Measurements from ENCODE around the gene CRACDL.

Gene CRACDL

DNA sequence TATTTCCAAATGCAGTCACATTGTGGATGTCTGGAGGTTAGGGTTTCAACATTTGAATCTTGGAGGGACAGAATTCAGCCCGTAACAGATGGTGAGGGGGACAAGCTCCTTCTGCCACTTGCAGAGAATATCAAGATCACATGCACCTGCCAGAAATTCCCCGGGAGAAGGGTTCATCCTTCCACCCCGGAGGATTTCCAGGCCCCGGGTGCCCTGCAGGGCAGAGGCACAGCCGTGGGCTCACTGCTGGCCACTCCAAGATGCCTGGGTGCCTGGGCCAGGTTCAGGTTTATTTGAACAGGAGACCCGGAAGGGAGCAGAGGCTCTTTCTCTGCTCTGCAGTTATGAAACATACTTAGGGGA lies 166.9 kb downstream of the CRACDL start:
- Histone ChIP-seq H3K36me3 (ENCODE audit: low read length) (no peaks in the 10 kb centered on the region), H3K9ac (ENCODE audit: low read length) (no peak overlapping the region), H3F3A (ENCODE audit: insufficient read depth) (no peaks in the 10 kb centered on the region), H3K27ac (ENCODE audit: low read depth, low read length) (no peak overlapping the region), H2AFZ (ENCODE audit: low read depth, low read length, severe bottlenecking) (no peak overlapping the region), H3K4me2 (ENCODE audit: low read depth, low read length, poor library complexity, severe bottlenecking) (no peak overlapping the region), H3K9me3 (ENCODE audit: insufficient read depth, low read length) (no peaks in the 10 kb centered on the region), H3K79me2 (ENCODE audit: insufficient read depth, low read length) (no peaks in the 10 kb centered on the region), H3K27me3 (ENCODE audit: low read length) (no peaks in the 10 kb centered on the region), H3K9me2 (replicated peaks; ENCODE audit: insufficient read depth, low read length) (no peaks in the 10 kb centered on the region), H4K20me1 (ENCODE audit: low read depth, low read length) (no peaks in the 10 kb centered on the region), H3K4me3 (ENCODE audit: insufficient read depth, low read length, poor library complexity, severe bottlenecking) (no peak overlapping the region)
- no peak for TF ChIP-seq EZH2phosphoT487 (conservative IDR thresholded peaks at IDR 0.05; ENCODE audit: low read length)
- TF ChIP-seq, protein P1, sequence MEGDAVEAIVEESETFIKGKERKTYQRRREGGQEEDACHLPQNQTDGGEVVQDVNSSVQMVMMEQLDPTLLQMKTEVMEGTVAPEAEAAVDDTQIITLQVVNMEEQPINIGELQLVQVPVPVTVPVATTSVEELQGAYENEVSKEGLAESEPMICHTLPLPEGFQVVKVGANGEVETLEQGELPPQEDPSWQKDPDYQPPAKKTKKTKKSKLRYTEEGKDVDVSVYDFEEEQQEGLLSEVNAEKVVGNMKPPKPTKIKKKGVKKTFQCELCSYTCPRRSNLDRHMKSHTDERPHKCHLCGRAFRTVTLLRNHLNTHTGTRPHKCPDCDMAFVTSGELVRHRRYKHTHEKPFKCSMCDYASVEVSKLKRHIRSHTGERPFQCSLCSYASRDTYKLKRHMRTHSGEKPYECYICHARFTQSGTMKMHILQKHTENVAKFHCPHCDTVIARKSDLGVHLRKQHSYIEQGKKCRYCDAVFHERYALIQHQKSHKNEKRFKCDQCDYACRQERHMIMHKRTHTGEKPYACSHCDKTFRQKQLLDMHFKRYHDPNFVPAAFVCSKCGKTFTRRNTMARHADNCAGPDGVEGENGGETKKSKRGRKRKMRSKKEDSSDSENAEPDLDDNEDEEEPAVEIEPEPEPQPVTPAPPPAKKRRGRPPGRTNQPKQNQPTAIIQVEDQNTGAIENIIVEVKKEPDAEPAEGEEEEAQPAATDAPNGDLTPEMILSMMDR (IDR thresholded peaks at IDR 0.05; ENCODE audit: insufficient read depth, low read length, poor library complexity, severe bottlenecking): no peak

DNA sequence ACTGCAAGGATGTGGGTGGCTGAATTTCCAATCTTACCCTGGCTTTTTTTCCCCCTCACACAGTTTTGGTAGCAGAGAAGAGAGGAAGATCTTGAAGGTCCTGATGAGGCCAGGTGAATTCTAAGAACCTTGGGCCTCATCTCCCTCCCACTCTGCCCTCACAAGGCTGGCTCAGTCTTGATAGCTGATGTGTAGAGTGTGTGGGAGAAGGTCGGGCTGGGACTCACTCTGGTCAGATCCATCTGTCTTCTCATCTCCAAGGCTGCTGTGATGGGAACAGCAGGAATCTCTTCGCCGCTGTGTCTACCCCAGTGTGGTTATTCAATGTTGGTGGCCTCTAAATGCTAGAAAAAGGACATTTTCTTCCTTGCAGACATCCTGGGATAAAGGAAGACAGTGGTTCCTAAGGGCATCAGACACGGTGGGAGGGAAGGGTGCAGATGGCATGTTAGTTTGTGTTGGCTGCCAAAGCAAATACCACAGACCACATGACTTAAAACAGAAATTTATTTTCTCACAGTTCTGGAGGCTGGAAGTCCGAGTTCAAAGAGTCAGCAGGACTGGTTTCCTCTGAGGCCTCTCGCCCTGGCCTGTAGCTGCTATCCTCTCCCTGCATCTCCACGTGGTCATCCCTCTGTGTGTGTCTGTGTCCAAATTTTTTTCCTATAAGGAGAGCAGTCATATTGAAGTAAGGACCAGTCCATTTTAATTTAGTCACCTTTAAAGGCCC lies 167.5 kb downstream of the CRACDL start:
- Histone ChIP-seq H3K9ac (ENCODE audit: low read length) (no peak overlapping the region), H3F3A (ENCODE audit: insufficient read depth) (no peaks in the 10 kb centered on the region), H3K9me2 (replicated peaks; ENCODE audit: insufficient read depth, low read length) (no peaks in the 10 kb centered on the region), H4K20me1 (ENCODE audit: low read depth, low read length) (no peaks in the 10 kb centered on the region), H3K79me2 (ENCODE audit: insufficient read depth, low read length) (no peaks in the 10 kb centered on the region), H3K4me3 (ENCODE audit: insufficient read depth, low read length, poor library complexity, severe bottlenecking) (no peak overlapping the region), H3K27me3 (ENCODE audit: low read length) (no peaks in the 10 kb centered on the region), H2AFZ (ENCODE audit: low read depth, low read length, severe bottlenecking) (no peak overlapping the region), H3K27ac (ENCODE audit: low read depth, low read length) (no peak overlapping the region), H3K9me3 (ENCODE audit: insufficient read depth, low read length) (no peaks in the 10 kb centered on the region), H3K4me2 (ENCODE audit: low read depth, low read length, poor library complexity, severe bottlenecking) (no peak overlapping the region), H3K36me3 (ENCODE audit: low read length) (no peaks in the 10 kb centered on the region)
- TF ChIP-seq, protein P1 (IDR thresholded peaks at IDR 0.05; ENCODE audit: insufficient read depth, low read length, poor library complexity, severe bottlenecking): no peak
- no peak for TF ChIP-seq EZH2phosphoT487 (conservative IDR thresholded peaks at IDR 0.05; ENCODE audit: low read length)

DNA sequence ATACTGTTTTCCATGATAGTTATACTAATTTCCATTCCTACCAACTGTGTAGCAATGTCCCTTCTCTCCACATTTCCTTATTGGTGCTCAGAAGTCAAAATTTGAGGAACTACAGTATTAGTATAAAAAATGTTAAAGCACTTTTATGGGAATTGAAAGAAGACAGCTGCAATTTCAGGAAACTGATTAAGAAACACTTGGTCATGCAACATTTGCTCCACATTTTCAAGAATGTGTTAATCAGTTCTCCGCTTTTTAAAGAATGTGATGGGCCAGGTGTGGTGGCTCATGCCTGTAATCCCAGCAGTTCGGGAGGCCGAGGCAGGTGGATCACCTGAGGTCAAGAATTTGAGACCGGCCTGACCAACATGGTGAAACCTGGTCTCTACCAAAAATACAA lies 171.5 kb downstream of the CRACDL start:
- H3K9me3 ChIP-seq (ENCODE audit: insufficient read depth, low read length): no peaks in the 10 kb centered on the region
- no peak overlapping the region for H3K4me3 ChIP-seq (ENCODE audit: insufficient read depth, low read length, poor library complexity, severe bottlenecking)
- H3K27me3 ChIP-seq (ENCODE audit: low read length): no peaks in the 10 kb centered on the region
- no peak overlapping the region for H2AFZ ChIP-seq (ENCODE audit: low read depth, low read length, severe bottlenecking)
- no peaks in the 10 kb centered on the region for H3K9me2 ChIP-seq (replicated peaks; ENCODE audit: insufficient read depth, low read length)
- no peaks in the 10 kb centered on the region for H3K79me2 ChIP-seq (ENCODE audit: insufficient read depth, low read length)
- H4K20me1 ChIP-seq (ENCODE audit: low read depth, low read length): no peaks in the 10 kb centered on the region
- H3K36me3 ChIP-seq (ENCODE audit: low read length): no peaks in the 10 kb centered on the region
- no peak overlapping the region for H3K4me2 ChIP-seq (ENCODE audit: low read depth, low read length, poor library complexity, severe bottlenecking)
- no peak overlapping the region for H3K9ac ChIP-seq (ENCODE audit: low read length)
- TF ChIP-seq, protein P1 (IDR thresholded peaks at IDR 0.05; ENCODE audit: insufficient read depth, low read length, poor library complexity, severe bottlenecking): no peak
- peaks cover 6% of the 10 kb centered on the region; the same call in 1 of the 2 replicates for H3F3A ChIP-seq (ENCODE audit: insufficient read depth)
- H3K27ac ChIP-seq (ENCODE audit: low read depth, low read length): no peak overlapping the region
